ENCODE results near the gene UBE2R2.
A peak's percentile ranks its signal among the peaks of the same experiment; 100 is the strongest.

UBE2R2 gene

DNA sequence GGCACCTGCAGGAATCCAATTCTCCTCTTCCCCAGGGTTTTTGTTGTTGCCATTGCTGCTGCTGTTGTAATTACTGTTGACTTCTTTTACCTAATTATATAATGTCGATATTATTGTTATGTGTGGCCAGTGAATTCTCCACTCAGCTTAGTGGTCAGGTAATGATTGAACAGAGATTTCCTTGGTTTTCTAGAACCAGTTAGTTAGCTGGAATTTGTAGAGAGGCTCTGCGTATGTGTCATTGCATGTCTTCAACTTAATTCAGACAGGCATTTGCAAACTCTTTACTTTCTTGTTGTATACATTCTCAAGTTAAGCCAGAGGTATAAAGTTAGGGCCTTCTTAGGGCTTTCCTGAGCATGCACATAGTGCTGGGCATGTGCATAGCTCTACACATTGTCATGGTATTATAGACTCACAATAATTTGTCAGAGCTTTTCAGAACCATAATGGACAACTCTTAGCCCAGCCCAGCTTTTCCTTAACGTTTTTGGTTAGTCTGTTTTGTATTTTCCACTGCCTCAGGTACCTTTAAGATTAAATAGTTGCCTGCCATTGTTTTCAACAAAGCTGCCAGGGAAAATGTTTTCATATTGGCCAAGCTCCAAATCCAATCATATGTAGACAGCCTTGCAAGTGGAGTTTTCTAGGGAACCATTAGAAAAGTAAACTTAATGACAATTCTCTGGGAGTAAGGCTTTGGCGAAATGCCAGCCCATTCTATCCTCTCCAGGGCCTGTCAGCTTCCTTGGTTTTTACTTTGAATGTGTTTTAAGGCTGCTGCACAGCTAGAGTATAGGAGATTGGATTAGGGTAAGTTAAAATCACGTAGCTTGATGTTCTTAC is 68.1 kb downstream of the UBE2R2 start:
- no peak for DNase-seq (ENCODE audit: low spot score)

DNA sequence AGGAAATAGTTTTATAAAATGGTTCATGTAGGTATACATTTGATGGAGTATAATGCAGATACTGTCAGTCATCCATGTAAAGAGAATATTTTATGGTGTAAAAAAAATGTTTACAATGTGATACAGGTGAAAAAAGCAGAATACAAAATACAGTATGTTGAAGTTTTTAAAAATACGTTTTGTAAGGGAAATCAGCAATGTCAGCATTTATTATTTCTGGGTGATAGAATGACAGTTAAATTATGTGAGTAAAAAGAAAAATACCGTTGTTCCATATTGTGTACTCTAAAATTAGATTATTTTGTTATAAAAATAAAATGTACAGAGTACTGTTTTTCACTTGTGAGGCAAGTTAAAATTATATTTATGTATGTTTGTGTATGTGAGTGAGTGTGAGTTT is 69.0 kb downstream of the UBE2R2 start:
- no peak for DNase-seq (ENCODE audit: low spot score)

DNA sequence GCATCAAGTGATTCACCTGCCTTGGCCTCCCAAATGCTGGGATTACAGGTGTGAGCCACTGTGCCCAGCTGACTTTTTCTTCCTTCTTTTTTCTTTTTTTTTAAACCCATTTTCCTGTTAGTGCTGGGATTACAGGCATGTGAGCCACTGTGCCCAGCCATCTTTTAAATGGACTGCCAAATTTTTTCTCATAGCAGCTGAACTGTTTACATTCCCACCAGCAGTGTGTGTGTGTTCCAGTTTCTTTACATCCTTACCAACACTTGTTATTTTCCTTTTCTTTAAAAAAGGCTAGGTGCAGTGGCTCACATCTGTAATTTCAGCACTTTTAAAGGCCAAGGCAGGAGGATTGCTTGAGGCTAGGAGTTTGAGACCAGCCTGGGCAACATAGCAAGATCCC is 76.9 kb downstream of the UBE2R2 start:
- no peak for DNase-seq (ENCODE audit: low spot score)

DNA sequence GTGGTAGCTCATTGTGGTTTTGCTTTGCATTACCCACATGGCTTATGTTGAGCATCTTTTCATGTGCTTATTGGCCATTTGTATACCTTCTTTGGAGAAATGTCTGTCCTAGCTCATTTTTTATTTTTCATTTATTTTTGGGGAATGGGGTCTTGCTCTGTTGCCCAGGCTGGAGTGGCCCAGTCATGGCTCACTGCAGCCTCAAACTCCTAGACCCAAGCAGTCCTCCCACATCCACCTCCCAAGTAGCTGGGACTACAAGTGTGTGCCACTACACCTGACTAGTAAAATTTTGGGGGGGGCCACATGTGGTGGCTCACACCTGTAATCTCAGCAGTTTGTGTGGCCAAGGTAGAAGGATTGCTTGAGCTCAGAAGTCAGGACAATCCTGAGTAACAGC is 77.4 kb downstream of the UBE2R2 start:
- no peak for DNase-seq (ENCODE audit: low spot score)

DNA sequence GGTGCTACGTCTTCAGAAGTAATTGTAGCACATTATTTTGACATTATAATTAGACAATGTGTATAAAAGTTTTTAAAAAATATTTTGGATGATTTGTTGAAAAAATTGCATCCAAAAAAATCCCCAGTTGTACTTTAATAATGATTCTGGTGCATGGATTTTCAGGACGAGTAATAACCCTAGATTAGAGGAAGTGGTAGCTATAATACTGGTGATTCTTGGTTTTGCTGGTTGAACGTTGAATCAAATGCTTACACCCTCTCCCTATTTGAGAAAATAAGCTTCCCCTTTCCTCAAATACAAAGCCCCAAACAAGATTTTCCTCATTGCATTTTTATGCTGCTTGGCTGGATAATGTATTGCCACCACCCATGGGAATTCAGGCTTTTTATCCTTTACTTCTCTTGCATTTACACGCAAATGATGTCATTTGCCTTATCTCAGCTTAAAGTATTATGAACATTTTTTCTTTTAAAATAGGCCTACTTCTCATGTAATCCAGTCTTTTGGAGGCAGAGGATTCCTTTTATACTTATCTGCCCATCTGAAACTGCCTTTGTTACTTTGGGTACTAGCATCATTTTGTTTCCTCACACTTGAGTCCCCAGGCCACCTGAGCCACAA is 86.3 kb downstream of the UBE2R2 start:
- DNase-seq (ENCODE audit: low spot score), result no peak

DNA sequence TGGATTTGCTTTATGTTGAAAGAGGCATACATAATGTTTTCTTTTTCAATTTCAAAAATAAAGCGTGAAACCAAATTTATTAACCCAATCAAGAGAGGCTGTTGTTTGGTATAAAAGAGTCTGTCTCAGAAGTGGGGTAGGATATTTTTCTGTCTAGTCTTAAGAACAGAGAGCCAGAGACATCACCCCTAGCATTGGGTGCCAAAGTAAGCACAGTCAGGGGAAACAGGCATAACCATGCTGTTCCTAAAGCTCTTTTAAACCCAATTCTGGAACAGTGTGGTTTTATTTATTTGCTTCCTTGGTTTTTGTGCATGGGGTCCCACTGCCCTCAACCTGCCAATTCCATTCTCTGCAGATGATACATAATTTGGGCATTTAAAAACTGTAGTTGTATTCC is 88.2 kb downstream of the UBE2R2 start:
- DNase-seq (ENCODE audit: low spot score), result no peak

DNA sequence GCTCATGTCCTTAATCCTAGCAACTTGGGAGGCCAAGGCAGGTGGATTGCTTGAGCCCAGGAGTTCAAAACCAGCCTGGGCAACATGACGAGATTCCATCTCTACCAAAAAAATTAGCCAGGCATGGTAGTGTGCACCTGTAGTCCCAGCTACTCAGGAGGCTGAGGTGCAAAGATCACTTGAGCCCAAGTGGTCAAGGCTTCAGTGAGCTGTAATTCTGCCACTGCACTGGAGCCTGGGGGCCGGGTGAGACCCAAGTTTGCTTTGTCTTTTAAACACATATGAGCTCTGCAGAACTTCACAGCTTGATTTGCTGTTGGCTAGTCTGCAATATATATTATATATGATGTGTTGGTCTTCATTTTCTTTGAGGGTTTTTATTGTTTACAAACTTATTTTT is 89.8 kb downstream of the UBE2R2 start:
- no peak for DNase-seq (ENCODE audit: low spot score)

DNA sequence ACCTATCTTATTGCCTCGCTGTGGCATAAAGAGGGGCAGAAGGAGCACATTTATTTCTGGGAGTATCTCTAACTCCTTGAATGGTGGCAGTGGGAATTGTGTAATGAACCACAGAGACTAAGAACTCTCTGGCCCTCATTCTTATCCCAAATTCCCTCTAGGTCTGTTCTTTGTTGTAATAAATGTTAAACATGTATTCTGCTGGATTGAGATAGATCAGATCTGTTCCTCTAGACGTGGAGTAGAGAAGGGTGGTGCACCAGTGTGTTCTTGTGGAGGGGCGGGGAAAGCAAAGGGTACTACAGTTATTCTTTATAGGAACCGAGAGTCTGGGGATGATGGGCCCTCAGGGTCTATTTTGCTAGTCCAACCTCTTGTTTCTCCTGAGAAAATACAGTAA is 90.4 kb downstream of the UBE2R2 start:
- DNase-seq (ENCODE audit: low spot score), result no peak

DNA sequence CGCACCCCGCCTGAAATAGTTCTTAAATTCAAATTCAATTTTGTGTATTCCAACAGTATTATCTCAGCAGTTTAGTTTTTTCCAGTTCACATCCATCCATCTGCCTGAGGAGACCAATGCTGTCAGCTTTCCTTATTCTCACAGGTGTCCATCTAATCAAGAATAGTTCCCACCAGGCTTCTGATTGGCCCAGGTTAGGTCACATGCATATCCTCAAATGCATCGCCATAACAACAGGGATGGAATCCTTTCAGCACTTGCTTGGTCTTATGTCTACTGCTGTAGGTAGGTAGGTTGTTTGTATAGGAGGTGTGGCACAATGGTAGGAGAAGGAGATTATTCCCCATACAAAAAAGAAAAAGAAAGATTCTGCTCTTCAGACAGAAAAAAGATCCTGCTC is 91.2 kb downstream of the UBE2R2 start:
- no peak for DNase-seq (ENCODE audit: low spot score)

DNA sequence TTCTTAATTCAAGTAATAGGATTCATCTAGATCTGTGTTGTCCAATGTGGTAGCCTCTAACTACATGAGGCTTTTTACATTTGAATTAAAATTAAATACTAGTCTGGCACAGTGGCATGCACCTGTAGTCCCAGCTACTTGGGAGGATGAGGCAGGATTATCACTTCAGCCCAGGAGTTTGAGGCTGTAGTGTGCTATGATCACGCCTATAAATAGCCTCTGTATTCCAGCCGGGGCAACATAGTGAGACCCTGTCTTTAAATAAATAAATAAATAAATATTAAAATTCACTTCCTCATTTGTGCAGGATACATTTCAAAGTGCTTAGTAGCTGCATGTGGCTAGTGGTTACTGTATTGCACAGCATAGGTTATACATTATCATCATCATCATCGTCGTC is 91.8 kb downstream of the UBE2R2 start:
- no peak for DNase-seq (ENCODE audit: low spot score)

DNA sequence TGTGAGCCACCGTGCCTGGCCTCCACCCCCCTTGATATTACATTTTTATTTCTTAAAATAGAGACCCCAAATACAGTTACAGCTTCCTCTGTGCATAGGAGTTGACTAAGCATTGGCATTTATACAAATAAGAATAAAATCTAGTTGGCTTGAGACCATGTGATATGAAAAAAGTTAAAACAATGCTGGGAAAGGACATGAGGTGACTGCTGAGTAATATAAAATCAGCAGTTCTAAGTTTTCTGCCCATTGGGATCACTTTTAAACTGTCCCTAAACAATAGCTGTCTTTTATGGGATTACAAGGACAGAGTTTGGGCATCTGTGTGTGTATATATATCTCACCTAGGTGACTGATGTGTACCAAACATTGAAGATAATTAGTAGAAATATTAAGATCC is 96.6 kb downstream of the UBE2R2 start:
- no peak for DNase-seq (ENCODE audit: low spot score)

DNA sequence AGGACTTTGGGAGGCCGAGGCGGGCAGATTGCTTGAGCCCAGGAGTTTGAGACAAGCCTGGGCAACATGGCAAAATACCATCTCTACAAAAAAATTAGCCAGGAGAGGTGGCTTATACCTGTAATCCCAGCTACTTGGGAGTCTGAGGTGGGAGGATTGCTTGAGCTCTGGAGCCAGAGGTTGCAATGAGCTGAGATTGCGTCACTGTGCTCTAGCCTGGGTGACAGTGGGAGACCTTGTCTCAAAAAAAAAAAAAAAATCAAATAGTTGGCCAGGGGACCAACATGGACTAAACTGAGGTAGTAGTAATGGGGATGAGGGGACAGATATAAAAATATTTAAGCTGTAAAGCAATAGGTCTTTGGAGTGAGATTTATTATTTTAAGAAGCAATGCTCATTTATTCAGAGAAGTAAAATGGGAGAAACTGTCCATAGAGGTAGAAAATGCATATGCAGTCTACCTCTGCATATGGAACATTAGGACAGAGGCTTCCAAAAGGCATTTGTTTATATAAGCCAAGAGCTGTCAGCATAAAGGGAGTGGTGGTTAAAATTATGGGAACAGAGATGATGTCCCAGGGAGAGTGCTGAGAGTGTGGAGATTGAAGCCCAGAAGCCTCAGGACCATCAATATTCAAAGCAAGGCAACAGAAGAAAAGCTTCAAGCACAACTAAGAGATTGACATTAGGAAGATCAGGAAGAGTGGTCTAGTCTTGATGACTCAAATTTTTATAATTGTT is 98.1 kb downstream of the UBE2R2 start:
- no peak for DNase-seq (ENCODE audit: low spot score)

DNA sequence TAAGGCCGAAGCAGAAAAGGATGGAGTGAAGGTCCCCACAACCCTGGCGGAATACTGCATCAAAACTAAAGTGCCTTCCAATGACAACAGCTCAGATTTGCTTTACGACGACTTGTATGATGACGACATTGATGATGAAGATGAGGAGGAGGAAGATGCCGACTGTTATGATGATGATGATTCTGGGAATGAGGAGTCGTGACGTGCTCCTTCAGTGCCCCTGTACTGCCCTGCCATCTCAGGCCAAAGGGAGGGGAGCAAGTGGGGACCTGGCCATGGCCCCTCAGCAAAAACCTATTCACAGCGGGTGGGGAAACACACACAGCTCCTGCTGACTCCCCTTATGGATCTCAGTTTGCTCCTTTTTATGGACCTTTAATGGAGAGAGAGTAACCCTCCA is 100.1 kb downstream of the UBE2R2 start:
- DNase-seq (ENCODE audit: low spot score), result no peak

DNA sequence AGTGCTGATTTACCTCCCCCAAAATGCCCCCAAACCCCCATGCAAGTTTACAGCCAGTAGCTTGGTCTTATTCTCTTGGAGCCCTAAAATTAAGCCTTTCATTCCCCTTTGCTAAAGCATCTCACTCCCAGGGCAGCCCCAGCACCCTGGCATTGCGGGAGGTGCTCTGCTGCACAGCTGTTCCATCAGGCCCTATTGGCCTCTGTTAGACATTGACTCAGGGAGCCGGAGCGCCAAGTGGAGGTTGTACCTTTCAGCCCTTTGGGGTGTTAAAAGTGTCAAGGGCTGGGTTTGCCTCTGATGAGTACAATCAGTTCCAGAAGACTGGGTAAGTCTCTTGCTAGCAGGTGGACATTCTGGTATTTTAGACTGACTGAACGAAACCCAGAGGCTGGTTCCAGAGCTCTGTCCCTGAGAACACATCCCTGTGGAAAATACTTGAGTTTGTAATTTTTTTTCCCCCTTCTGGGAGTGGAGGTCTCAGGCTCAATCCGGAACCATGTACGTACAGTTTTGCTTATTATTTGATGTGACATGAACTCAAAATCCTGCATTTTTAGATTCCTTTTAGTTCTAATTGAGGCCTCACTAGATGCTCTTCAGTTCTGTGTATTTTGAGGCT is 102.4 kb downstream of the UBE2R2 start:
- no peak for DNase-seq (ENCODE audit: low spot score)

DNA sequence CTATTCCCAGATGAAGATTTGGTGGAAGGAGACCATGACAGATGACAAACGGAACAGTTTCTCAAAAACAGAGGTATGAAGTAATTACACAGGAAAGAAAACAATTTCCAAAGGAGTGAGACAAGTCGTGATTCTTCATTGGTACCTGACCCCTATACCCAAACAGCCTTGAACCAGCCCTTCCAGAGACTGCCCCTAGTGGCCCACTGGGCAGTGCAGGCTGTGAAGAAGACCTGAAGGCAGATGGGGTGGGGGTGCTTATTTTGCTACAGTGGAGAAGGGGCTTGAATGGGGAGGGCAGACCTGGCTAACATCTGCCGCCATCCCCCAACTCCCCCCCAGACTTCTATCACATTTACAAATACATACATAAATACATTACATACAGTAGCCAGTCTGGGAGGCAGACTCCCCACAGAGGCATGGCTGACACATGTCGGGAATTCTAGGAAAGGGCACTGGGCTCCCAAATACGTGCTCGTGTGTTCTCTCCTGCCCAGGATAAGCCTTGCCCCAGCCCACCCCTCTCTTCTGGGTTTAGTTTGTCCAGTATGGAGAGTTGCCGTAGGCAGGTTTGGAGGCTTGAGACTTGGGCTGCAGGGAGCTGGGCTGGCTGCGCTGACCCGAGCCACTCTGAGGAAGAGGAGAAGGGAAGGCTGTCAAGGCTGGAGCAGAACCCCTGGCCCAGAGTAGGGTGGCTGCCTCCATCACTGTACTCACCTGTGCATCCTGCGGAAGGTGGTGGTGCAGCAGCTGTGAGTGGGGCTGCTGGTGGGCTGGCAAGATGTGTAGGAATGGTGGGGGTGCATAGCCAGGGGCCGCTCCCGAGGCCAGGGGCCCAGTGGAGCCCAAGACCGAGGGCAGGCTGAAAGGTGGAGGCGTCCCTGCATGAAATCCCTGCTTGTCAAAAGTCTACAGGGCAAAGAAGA is 105.3 kb downstream of the UBE2R2 start:
- peak; percentile 72 for DNase-seq (ENCODE audit: low spot score)

DNA sequence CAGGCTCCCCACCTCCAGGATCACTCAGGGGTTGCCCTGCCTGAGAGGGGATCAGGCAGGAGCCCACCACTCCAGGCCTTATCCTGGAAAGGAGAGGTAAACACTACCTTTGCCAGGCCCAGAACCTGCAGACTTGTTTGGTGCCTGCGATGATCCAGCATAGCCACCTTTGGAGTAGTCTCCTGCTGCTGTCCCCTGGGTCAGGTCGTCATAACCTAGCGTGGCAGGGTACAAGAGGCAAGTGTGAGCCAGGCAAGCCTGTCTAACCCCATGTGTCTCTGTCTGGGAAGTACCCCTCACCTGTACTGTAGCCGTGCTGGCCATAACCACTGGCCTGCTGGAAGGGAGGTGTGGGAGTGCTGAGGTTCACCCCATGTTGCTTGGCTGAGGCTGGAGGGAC is 106.1 kb downstream of the UBE2R2 start:
- no peak for DNase-seq (ENCODE audit: low spot score)

DNA sequence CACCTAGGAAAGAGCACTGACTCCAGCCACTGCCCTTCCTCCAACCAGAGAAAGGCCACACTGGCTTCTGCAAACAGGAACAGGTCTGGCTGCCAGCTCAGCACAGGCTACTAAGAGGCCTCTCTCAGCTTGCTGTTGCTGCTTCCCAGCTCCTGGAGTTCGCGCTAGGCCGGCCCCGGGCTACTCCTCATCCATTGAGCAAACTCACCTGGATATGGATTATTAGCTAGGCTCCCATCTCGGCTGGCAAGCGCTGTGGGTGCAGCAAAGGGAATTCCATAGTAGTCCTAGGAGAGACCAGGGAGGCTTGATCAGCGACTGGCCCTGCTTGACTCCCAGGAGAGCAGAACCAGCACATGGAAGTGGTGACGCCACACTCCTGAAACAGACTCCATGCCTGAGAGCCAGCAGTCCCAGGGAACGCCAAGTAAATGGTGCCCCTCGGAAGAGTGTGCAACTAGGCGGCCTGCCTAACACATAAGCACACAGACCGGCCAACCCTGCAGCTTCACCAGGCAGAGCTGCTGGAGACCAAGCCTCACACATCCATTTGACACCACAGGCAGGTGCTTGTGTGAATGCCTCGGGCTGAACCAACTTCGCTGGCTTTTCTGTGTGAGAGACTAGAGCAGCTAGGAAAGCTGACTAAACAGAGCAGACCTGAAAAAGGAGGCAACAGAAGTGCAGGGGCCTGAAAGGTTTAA is 107.2 kb downstream of the UBE2R2 start:
- DNase-seq (ENCODE audit: low spot score), result no peak

DNA sequence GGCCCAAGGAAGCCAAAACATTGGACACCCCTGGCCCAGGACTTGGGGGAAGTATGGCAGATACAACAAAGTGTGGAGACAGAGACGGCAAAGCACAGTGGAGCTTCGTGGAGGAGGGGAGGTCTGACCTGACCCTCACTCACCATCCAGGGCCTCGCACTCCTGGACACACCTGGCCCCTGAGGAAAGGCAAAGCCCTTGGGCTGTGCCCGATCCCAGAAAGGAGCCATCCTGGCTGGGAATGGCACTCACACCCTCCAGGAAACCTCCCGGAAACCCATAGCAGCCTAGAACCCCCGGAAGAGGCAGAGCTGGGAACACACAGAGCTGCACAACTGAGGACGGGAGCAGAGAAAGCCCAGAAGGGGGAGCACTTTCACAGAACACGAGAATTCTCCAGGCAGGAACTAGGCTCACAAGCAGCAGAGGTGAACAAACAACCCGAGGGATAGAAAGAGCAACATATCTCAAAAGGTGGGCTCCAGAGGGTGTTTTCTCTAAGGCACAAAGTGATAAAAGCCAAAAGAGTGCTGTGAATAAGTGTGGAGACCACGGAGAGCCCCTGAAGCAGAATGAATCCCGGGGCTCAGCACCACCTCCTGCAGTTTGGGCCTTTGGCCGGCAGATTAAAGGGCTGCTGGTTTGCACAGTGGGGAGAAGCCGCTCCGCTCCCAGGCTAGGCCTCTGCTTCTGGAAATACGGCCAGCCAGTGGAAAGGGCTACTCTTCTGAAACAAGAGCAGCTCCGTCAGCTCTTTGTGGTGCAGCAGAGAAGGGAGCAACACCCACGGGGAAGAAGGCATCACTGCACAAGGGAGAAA is 108.2 kb downstream of the UBE2R2 start:
- peak; percentile 76 for DNase-seq (ENCODE audit: low spot score)

DNA sequence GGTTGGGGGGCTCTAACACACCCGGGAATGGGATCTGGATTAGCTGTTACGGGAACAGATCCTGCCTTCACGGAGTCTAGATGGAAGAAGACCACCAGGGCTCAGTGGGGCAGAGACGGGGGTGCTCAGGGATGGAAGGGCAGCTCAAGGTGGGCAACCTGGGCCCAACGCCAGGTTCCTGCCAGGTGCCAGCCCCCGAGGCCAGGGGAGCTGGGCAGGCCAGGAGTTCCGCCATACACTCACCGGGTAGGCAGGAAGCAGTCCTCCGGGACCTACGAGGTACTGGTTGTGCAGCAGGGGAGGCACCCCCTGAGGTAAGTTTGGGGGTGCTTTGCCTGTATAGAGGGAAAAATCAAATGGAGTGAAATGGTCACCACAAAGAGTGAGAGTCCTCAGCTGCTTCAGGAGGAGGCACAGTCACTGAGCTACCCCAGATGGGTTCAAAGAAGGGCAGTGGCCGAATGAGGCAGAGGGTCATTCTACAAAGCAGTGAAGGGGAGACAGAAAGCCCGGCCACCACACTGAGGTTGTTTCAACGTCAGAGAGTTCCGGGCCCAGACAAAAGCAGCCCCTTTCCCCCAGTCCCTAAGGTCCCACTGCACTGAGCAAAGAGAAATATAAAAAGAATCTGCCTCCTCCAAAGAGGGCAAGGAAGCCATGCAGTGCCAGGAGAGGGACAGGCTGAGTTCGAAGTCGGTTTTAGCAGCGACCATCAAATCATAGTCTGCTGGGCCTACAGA is 110.0 kb downstream of the UBE2R2 start:
- DNase-seq (ENCODE audit: low spot score), result no peak

All from iPS-NIHi11 (cell line).